Endothelial cell of umbilical vein (primary cell): ENCODE measurements around the gene FKRP. TPM values are rescaled to one million over a fixed set of nuclear protein-coding genes. Genes with fewer than 3 reads are reported as not detected.

Experiments
- BruUV-seq: library from RNA; stranded (reverse); fragments of 400-500 nt; replicated peaks from 2 replicates; lab custom pipeline; 2021; lab: Mats Ljungman, UMichigan
- CTCF ChIA-PET: fragments of 300-600, 350-600 bp; sonication (Branson Sonifier 250); formaldehyde crosslinking; loops from one replicate; lab custom pipeline; 2021; ENCODE audit warnings: antibody characterized with exemption, inconsistent platforms; lab: Charles Lee
- POLR2A ChIA-PET: fragments of 300-600, 350-600 bp; sonication (Branson Sonifier 250); formaldehyde crosslinking; loops from one replicate; lab custom pipeline; 2021; ENCODE audit warnings: antibody characterized with exemption, inconsistent platforms; lab: Charles Lee
- DNase-seq: peaks from one replicate; pipeline ENCODE4 v3.0.0-alpha.2; 2011; ENCODE audit warnings: low read depth, low spot score
- FAIRE-seq: peaks from 2 replicates; lab custom pipeline; 2011; peaks lifted over from hg19 to GRCh38; lab: Jason Lieb, UNC
- H2AFZ ChIP-seq: 2 replicates; pipeline ENCODE4 v1.6.0; 2012; ENCODE audit warnings: low read depth, low read length, control low read depth, inconsistent platforms
- H3K27ac ChIP-seq: 2 replicates; pipeline ENCODE4 v1.5.1; 2011; ENCODE audit warnings: low read depth, mild to moderate bottlenecking, control low read depth, low read length, moderate library complexity; ENCODE audit not compliant: insufficient read depth
- H3K27me3 ChIP-seq, 2 experiments: 2 replicates each; pipeline versions ENCODE4 v1.6.0 to v1.6.1; 2011; ENCODE audit warnings: low read length in 2 of 2, mixed read lengths in 1 of 2; ENCODE audit not compliant: control insufficient read depth in 2 of 2, insufficient read depth in 2 of 2
- H3K36me3 ChIP-seq, 2 experiments: 2 replicates in 1 of 2; 3 replicates in 1 of 2; pipeline ENCODE4 v1.5.1; 2011; ENCODE audit warnings: low read length in 2 of 2, mild to moderate bottlenecking in 1 of 2, moderate library complexity in 1 of 2; ENCODE audit not compliant: control insufficient read depth in 2 of 2, insufficient read depth in 2 of 2; ENCODE audit errors: extremely low read depth in 1 of 2
- H3K4me1 ChIP-seq: 3 replicates; pipeline ENCODE4 v1.5.1; 2011; ENCODE audit warnings: mild to moderate bottlenecking, low read length; ENCODE audit not compliant: control insufficient read depth, insufficient read depth; ENCODE audit errors: extremely low read depth
- H3K4me2 ChIP-seq: 2 replicates; pipeline ENCODE4 v1.6.1; 2011; ENCODE audit warnings: low read length, control low read depth, mixed read lengths; ENCODE audit not compliant: insufficient read depth
- H3K4me3 ChIP-seq, 3 experiments: fragments of 200-600 bp in 1 of 3; sonication (generic), shearing (Covaris generic) in 1 of 3; replicated peaks in 1 of 3; 2 replicates each; pipeline ENCODE4 v1.5.1; 2011 to 2016; ENCODE audit warnings: control low read depth in 3 of 3, low read length in 3 of 3, mild to moderate bottlenecking in 2 of 3, inconsistent platforms in 1 of 3, low read depth in 1 of 3, moderate library complexity in 1 of 3; ENCODE audit not compliant: insufficient read depth in 1 of 3
- H3K79me2 ChIP-seq: 2 replicates; pipeline ENCODE4 v1.6.0; 2012; ENCODE audit warnings: low read length, inconsistent platforms; ENCODE audit not compliant: control insufficient read depth, insufficient read depth
- H3K9ac ChIP-seq: replicated peaks from 2 replicates; pipeline ENCODE3; 2011; ENCODE audit warnings: low read length, control low read depth; ENCODE audit not compliant: insufficient read depth; ENCODE audit errors: extremely low read depth
- H3K9me1 ChIP-seq: replicated peaks from 3 replicates; pipeline ENCODE4 v1.6.0; 2011; ENCODE audit warnings: mild to moderate bottlenecking, low read length; ENCODE audit not compliant: control insufficient read depth, insufficient read depth; ENCODE audit errors: extremely low read depth
- H3K9me3 ChIP-seq: replicated peaks from 2 replicates; pipeline ENCODE4 v1.5.1; 2012; ENCODE audit warnings: low read length, inconsistent platforms; ENCODE audit not compliant: control insufficient read depth, insufficient read depth
- H4K20me1 ChIP-seq: replicated peaks from 2 replicates; pipeline ENCODE3; 2011; ENCODE audit warnings: mild to moderate bottlenecking, low read length; ENCODE audit not compliant: control insufficient read depth, insufficient read depth; ENCODE audit errors: extremely low read depth
- EZH2 ChIP-seq: IDR thresholded peaks from 2 replicates; pipeline ENCODE4 v1.6.1; 2012; ENCODE audit warnings: borderline replicate concordance, low read depth, mild to moderate bottlenecking, moderate library complexity, low read length, inconsistent platforms; ENCODE audit not compliant: severe bottlenecking
- FOS ChIP-seq: IDR thresholded peaks from 2 replicates; pipeline ENCODE4 v1.6.1; 2011; ENCODE audit warnings: mild to moderate bottlenecking, low read length, moderate library complexity, borderline replicate concordance; ENCODE audit not compliant: insufficient read depth
- GATA2 ChIP-seq: IDR thresholded peaks from 2 replicates; pipeline ENCODE4 v1.7.0; 2011; ENCODE audit warnings: low read depth, mild to moderate bottlenecking, moderate library complexity, mixed read lengths, low read length; ENCODE audit not compliant: insufficient read length, insufficient read depth
- JUN ChIP-seq: IDR thresholded peaks from 2 replicates; pipeline ENCODE4 v1.6.1; 2011; ENCODE audit warnings: borderline replicate concordance, low read depth; ENCODE audit not compliant: insufficient read length, insufficient read depth
- MYC ChIP-seq: IDR thresholded peaks from one replicate; pipeline ENCODE4 v1.6.1; 2011; ENCODE audit warnings: mild to moderate bottlenecking, low read depth, low read length
- POLR2A ChIP-seq: IDR thresholded peaks from 2 replicates; pipeline ENCODE4 v1.6.1; 2012; ENCODE audit warnings: low read depth, mild to moderate bottlenecking, control low read depth, low read length
- POLR2AphosphoS5 ChIP-seq: IDR thresholded peaks from 2 replicates; pipeline ENCODE4 v1.6.1; 2012; ENCODE audit warnings: low read depth, mild to moderate bottlenecking, control low read depth, low read length, moderate library complexity; ENCODE audit not compliant: insufficient read depth
- dilution Hi-C: fragments of 300-500 bp; cut with MboI; formaldehyde crosslinking; loops from one replicate; pipeline ENCODE4 v1.15.0; 2019; ENCODE audit warnings: low sequenced_read_pairs; ENCODE audit not compliant: extremely low pct_ligation_motif_present
- intact Hi-C: fragments of 100-400 bp; cut with micrococcal nuclease; formaldehyde crosslinking; loops from one replicate; pipeline ENCODE4 v1.10.0; 2022
- polyA plus RNA-seq, 4 experiments: library from polyadenylated mRNA; depleted of rRNA in 3 of 4; stranded (reverse) in 3 of 4; unstranded in 1 of 4; fragments of >200 nt; gene quantifications; 2 replicates each; pipeline versions ENCODE4 v1.2.1 to v1.2.3, GENCODE V29; 2011 to 2012; ENCODE audit warnings: missing spikeins in 1 of 4
- total RNA-seq: library from RNA; stranded (reverse); gene quantifications from 2 replicates; pipeline ENCODE4 v1.2.3, GENCODE V29; 2021
- TF ChIP-seq, protein P1 (sequence below), 2 donors: IDR thresholded peaks; 1 replicate in 1 of 2; 2 replicates in 1 of 2; pipeline ENCODE4 v1.5.1; 2011; ENCODE audit warnings: low read length in 2 of 2, mild to moderate bottlenecking in 2 of 2, moderate library complexity in 2 of 2, control low read depth in 1 of 2, inconsistent platforms in 1 of 2, low read depth in 1 of 2; ENCODE audit not compliant: insufficient read depth in 1 of 2; ENCODE audit errors: extremely low read depth in 1 of 2
- TF ChIP-seq, protein P2 (sequence below): IDR thresholded peaks from 2 replicates; pipeline ENCODE4 v1.6.1; 2011; ENCODE audit not compliant: insufficient read depth, insufficient read length

Gene FKRP
- total and polyA plus RNA-seq, 2 donors (not counting 3 experiments of a cell fraction or from before 2014, with no cell fraction given), result 31.5 to 32.8 TPM

DNA sequence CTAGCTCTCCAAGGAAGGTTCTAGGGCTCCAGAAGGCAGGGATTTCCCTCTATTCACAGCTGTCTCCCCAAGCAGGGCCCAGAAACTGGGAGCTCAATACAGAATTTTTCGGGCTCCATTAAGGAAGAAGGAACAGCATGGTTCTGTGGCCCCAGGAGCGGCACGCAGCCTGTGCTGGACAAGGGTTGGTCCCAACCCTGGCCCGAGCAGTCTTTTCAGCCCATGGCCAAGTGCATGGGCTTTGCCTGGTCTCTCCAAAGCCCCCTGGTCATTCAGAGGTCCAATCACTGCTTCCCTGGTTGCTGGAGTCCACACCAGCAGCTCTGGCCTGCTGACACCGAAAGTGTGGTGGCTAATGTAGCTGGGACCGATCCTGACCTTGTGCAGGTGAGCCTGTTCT lies 22.4 kb upstream of the FKRP start:
- intact Hi-C loops (no loop called here), dilution Hi-C loops (no loop called here)
- Histone ChIP-seq H3K79me2 (peaks cover 9% of the 10 kb centered on the region), H3K9me1 (no peaks in the 10 kb centered on the region), H3K4me2 (no peak overlapping the region), H3K27me3 (no peaks in the 10 kb centered on the region), H3K9ac (no peak overlapping the region), H4K20me1 (no peaks in the 10 kb centered on the region), H3K27ac (no peak overlapping the region), H3K4me1 (peaks cover 38% of the 10 kb centered on the region), H3K4me3 (no peak overlapping the region), H3K9me3 (no peaks in the 10 kb centered on the region), H2AFZ (no peak overlapping the region), H3K36me3 (peaks cover 9 to 49% of the 10 kb centered on the region in 2 experiments)
- FAIRE-seq, result no peak
- CTCF ChIA-PET, result interaction anchor here (0.7 to 1.1 kb wide), 4 partner anchors 9 to 30 kb away, joined by 3 to 8 read pairs (median 4); no protein-coding TSS in a partner anchor
- no TSS peak for BruUV-seq
- no peak for DNase-seq
- POLR2A ChIA-PET, result no interaction called here
- TF ChIP-seq FOS (no peak), POLR2A (no peak), GATA2 (no peak), POLR2AphosphoS5 (no peak), EZH2 (no peak), JUN (no peak), MYC (no peak)
- TF ChIP-seq, protein P1, sequence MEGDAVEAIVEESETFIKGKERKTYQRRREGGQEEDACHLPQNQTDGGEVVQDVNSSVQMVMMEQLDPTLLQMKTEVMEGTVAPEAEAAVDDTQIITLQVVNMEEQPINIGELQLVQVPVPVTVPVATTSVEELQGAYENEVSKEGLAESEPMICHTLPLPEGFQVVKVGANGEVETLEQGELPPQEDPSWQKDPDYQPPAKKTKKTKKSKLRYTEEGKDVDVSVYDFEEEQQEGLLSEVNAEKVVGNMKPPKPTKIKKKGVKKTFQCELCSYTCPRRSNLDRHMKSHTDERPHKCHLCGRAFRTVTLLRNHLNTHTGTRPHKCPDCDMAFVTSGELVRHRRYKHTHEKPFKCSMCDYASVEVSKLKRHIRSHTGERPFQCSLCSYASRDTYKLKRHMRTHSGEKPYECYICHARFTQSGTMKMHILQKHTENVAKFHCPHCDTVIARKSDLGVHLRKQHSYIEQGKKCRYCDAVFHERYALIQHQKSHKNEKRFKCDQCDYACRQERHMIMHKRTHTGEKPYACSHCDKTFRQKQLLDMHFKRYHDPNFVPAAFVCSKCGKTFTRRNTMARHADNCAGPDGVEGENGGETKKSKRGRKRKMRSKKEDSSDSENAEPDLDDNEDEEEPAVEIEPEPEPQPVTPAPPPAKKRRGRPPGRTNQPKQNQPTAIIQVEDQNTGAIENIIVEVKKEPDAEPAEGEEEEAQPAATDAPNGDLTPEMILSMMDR (IDR thresholded peaks at IDR 0.05; ENCODE audit: extremely low read depth in 1 of 2, insufficient read depth in 1 of 2, low read depth in 1 of 2, low read length in 2 of 2), result no peak
- TF ChIP-seq, protein P2, sequence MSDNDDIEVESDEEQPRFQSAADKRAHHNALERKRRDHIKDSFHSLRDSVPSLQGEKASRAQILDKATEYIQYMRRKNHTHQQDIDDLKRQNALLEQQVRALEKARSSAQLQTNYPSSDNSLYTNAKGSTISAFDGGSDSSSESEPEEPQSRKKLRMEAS, result no peak
